HL-60 (cell line): ENCODE results near the gene OIT3.

Source experiments
- DNase-seq, 2 experiments: peaks; one replicate each; pipeline ENCODE4 v3.0.0-alpha.2; 2010 to 2020; ENCODE audit warnings: low read depth in 1 of 2, low spot score in 1 of 2
- H3K27ac ChIP-seq: fragments of 250-450 bp; sonication (Bioruptor Pico); replicated peaks from 2 replicates; pipeline ENCODE4 v1.5.1; 2020; ENCODE audit warnings: mild to moderate bottlenecking, moderate library complexity
- H3K27me3 ChIP-seq: fragments of 250-450 bp; sonication (Bioruptor Pico); 2 replicates; pipeline ENCODE4 v1.5.1; 2021; ENCODE audit warnings: mild to moderate bottlenecking, moderate library complexity; ENCODE audit not compliant: insufficient read depth, poor library complexity, severe bottlenecking
- H3K4me3 ChIP-seq: replicated peaks from 2 replicates; pipeline ENCODE4 v1.5.1; 2011; ENCODE audit warnings: mild to moderate bottlenecking, control low read depth, low read length; ENCODE audit not compliant: insufficient read depth
- GABPA ChIP-seq: IDR thresholded peaks from 2 replicates; pipeline ENCODE4 v1.6.1; 2012; ENCODE audit warnings: low read depth
- POLR2AphosphoS5 ChIP-seq: IDR thresholded peaks from 2 replicates; pipeline ENCODE4 v1.6.1; 2012; ENCODE audit warnings: low read depth
- REST ChIP-seq: IDR thresholded peaks from 2 replicates; pipeline ENCODE4 v1.6.1; 2012; ENCODE audit warnings: low read depth; ENCODE audit not compliant: insufficient replicate concordance
- SPI1 ChIP-seq: IDR thresholded peaks from 2 replicates; pipeline ENCODE4 v1.6.1; 2012; ENCODE audit warnings: low read depth, mild to moderate bottlenecking, borderline replicate concordance
- TF ChIP-seq, protein P1 (sequence below): IDR thresholded peaks from one replicate; pipeline ENCODE4 v1.5.1; 2011; ENCODE audit warnings: low read length, control low read depth, inconsistent platforms; ENCODE audit not compliant: insufficient read depth

OIT3 gene

DNA sequence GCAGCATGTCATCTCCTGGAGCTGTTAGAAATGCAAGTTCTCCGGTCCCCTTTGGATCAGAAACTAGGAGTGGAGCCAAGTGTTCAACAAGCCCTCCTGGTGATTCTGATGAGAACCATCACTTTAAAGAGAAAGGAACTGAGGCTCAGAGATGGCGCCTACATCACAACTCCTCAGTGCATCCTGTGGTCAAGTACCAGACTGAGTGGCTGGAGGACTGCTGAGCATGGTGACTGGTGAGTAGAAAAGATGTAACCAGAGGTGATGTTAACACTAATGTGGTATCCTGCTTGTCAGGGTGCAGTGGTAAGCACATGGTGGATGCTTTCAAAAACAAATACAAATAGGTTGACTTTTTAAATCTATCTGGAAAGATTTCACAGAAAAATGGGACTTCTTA is 3.5 kb upstream of the OIT3 start:
- no peak overlapping the region for H3K4me3 ChIP-seq
- H3K27me3 ChIP-seq: no peaks in the 10 kb centered on the region
- no peak for DNase-seq
- no peak for TF ChIP-seq GABPA
- TF ChIP-seq SPI1: no peak
- no peak for TF ChIP-seq REST
- no peak overlapping the region for H3K27ac ChIP-seq

- H3K27ac ChIP-seq: no peak overlapping the region
- H3K27me3 ChIP-seq: no peaks in the 10 kb centered on the region
- no peak for DNase-seq
- no peak overlapping the region for H3K4me3 ChIP-seq
- TF ChIP-seq SPI1 (no peak), GABPA (no peak), REST (no peak), POLR2AphosphoS5 (no peak)
- TF ChIP-seq, protein P1, sequence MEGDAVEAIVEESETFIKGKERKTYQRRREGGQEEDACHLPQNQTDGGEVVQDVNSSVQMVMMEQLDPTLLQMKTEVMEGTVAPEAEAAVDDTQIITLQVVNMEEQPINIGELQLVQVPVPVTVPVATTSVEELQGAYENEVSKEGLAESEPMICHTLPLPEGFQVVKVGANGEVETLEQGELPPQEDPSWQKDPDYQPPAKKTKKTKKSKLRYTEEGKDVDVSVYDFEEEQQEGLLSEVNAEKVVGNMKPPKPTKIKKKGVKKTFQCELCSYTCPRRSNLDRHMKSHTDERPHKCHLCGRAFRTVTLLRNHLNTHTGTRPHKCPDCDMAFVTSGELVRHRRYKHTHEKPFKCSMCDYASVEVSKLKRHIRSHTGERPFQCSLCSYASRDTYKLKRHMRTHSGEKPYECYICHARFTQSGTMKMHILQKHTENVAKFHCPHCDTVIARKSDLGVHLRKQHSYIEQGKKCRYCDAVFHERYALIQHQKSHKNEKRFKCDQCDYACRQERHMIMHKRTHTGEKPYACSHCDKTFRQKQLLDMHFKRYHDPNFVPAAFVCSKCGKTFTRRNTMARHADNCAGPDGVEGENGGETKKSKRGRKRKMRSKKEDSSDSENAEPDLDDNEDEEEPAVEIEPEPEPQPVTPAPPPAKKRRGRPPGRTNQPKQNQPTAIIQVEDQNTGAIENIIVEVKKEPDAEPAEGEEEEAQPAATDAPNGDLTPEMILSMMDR: no peak
Observed at GRCh38 chr10:72895236-72895850, 1.8 kb downstream of the OIT3 start.

GRCh38 chr10:72898616-72899015 is 5.1 kb downstream of the OIT3 start:
- TF ChIP-seq GABPA (no peak), REST (no peak), POLR2AphosphoS5 (no peak), SPI1 (no peak)
- TF ChIP-seq, protein P1: no peak
- no peak overlapping the region for H3K4me3 ChIP-seq
- no peak for DNase-seq
- H3K27ac ChIP-seq: no peak overlapping the region
- H3K27me3 ChIP-seq: no peaks in the 10 kb centered on the region
